Measurements from ENCODE around the gene MYO5A.
"Not testable (repeated sequence)": the region's sequence is repeated elsewhere in the genome, so short reads cannot be mapped to it uniquely, and the experiment has no call there.

The MYO5A gene

GRCh38 chr15:52324109-52324508, 204.6 kb downstream of the MYO5A start:
- no peak for DNase-seq

DNA sequence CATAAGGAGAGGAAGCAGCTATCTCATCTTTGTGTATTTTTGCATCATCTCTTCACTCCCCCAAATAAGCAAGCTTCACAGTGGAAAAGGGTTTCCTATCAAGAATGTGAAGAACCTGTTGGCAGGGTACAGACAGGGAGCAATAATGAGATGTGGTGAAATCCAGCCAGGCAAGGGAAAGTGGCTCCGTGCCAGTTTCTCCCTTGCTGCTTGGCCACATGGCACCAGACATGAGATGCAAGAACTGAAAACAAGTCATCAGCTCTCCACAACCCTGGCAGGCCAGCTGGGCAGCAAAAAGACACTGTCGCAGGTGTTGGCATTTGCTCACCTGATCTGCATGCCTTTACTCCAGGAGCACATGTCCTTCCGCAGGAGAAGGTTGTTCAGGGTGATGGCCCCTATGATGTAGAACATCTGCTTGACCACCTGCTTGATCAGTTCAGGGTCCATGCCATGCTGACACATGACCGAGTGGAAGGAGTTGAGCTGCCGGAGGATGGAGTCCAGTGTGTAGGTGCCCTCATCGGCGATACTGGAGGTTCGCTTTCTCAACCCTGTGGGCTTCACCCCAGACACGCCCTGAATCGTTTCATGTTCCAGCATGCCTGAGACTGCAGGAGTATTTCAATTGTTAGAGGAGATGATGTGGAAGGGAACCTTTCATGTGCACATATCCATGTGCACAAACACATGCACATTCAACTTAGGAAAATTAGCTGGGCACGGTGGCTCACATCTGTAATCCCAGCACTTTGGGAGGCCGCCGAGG, 209.8 kb downstream of the MYO5A start:
- DNase-seq, result no peak

DNA sequence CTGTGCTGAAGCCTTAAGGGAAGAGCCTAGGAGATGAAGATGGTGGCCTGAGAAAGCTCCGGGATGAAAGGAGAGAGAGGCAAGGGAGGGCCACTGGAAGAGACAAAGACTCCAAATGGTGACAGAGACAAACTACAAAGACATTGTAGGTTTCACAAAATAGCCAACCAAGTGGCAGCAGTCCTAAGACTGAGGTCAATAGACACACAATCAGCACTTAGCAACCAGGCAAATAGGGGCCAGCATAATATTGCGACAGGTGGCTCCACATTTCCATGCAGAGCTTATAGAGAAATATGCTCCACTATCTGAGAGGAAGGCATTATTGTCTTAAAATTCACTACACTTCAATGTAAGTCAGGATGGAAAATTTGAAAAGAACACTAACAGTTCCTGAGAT, 211.0 kb downstream of the MYO5A start:
- no peak for DNase-seq

GRCh38 chr15:52317022-52317421, 211.7 kb downstream of the MYO5A start:
- DNase-seq, result no peak

DNA sequence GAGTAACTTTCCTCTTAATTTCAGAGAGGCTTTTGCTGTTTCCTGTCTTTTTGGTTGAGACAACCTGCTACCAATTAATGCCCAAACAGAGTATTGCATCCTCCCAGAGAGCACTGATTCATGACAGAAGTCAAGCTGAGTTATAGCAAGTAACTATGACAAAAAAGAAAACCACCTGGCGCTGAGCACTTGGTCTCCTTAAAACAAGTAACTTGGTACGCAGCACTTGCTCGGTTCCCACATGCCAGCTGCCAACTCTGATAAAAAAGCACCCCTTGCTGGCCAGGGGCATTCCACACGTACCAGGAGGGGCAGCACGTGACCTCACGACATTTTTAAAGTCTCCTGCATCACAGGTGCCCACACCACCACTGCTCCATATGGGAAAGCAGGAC, 219.5 kb downstream of the MYO5A start:
- no peak for DNase-seq

GRCh38 chr15:52308446-52309153, 220.1 kb downstream of the MYO5A start:
- peak; percentile 55 for DNase-seq

DNA sequence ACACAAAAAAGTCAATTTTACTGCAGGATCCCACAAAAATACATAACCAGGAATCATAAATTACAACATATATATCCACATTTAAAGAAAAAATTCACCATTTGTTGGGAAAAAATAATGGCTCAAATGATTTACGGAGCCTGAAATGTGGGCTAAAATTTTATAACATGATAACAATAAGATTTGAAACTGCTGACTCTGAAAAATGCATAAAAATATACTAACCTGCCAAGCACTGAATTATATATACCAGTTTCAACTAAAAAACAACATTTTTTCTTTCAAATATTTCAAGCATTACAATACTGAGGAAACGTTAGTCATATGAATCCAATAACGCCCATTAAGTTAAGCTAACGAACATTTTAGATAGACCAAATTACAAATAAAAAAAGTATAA, 220.8 kb downstream of the MYO5A start:
- no peak for DNase-seq

DNA sequence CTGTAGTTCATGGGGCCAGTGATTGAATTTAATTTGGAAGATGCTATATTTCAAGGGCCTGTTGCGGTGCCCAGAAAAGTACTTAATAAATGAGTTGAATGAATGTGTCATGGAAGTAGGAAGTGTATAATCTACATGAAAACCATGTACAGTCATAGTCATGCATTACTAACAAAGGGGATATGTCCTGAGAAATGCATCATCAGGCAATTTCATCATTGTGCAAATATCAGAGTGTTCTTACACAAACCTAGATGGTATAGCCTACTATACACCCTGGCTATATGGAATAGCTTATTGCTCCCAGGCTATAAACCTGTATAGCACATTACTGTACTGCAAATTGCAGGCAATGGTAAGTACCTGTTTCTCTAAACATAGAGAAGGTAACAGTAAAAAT, 222.4 kb downstream of the MYO5A start:
- peak; percentile 78 for DNase-seq

DNA sequence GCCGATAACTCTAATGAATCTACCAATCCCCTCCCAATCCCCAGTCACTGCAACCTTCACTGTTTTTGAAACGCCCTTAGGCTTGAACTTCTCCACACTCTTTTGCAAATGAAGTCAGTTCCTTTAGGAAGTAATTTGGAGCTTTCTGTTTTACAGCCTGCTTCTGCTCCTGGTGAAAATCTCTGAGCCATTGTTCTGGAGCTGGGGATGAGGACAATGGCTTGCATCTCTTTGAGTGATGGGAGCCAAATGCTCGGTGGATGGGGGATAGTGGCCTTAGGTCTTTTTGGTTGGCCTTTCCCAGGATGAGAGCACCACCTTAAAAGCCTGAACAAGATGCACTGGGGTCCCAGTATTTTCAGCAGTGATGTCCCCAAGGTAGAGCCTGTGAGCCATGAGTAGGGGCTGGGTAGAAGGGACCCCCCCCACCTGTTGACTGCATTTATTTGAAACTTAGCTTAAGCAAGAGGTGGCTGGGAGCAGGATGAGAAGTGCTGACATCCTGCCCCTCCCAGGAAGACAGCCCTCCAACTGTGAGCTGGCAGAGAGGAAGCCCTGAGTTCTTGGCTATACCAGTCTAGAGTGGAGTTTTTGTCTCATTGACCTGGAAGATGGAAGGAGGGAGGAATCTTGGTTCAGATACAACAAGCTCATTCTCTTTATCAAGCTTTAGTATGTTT, 225.4 kb downstream of the MYO5A start:
- no peak for DNase-seq

GRCh38 chr15:52301265-52301847, 227.3 kb downstream of the MYO5A start:
- no peak for DNase-seq

DNA sequence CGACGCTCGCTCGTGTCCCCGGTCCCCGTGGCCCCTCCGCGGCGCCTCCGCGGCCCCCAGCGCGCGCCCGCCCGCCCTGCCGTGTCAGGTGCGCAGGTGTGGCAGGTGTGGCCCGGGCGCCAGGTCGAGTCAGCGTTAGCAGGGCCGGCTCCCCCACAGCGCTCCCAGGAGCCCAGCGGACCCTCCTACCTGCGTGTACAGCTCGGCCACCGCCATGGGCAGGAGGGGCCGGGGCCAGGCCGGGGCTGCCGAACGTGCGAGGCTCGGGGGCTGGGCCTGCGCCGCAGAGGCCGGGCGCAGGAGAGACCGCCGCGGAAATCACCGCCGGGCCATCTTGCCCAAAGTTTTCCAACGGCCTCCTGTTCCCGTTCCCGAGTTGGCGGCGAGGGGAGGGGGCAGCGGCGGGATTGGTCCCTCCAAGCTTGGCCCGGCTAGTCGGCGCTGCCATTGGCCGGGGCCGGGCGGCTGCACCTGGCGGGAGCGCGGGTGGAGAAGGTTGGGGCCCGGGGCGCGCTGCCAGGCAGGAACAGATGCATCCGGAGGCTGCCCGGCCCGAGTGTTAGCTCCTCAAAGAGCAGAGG, 233.2 kb downstream of the MYO5A start, which contains the start of gene MYO5C:
Gene MYO5C (minus strand): TSS at position 384 of the 581 bp plus-strand sequence. CDS start 168 bp downstream, at position 216.
- DNase-seq, result no peak

DNA sequence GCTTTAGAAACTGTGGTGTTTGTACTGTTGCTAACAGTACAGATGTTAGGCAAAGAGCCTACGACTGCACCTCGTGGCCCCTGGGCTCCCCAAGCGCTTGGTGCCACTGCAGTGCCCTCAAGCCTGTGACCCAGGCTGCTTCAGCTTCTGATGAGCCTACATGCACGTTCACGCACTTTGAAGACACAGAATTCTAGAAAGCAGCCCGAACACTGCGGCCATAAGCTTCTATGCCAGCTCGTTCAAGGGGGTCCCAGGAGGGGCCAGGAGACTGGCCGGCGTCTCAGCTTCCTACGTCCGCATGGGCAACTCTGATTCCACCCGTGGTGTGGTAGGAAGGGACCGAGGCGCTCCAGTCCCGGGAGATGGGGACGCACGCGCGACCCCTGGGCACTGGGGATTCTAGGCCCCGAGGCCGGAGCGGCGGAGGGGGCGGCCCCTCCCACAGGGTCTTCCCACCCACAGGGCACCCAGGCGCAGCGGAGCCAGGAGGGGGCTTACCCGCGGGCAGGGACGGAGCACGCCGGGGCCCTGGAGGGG, 233.7 kb downstream of the MYO5A start:
- DNase-seq, result no peak

DNA sequence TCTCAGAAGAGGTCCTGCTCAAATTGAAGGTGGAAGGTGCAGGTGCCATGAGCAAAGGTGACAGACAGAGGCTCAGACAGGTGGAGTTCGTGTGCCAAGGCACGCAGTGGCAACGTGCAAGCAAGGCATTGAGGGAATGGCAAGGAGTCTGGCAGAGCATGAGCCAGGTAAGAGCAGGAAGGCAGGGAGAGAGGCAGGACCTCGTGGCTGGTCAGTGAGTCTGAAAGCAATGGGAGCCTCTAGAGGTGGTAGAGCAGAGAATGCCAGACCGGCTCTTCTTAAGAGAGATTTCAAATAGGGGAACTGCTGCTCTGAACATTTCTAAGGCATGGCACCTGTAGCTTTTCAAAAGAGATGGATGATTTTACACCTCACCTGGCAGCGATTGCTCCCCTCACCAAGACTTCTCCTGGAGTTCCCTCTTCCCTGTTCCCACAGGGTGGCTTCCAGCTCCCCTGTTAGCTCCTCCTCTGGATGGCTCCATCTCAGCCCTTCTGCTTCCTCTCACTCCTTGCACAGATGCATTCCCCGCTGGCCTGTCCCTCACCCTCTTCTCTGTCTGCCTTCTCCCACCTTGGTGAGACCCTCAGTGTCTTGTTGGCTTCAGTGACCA, 235.8 kb downstream of the MYO5A start:
- DNase-seq, result no peak

GRCh38 chr15:52291204-52291603, 237.5 kb downstream of the MYO5A start:
- DNase-seq, result no peak

GRCh38 chr15:52290800-52291199, 237.9 kb downstream of the MYO5A start:
- no peak for DNase-seq

GRCh38 chr15:52290329-52290728, 238.4 kb downstream of the MYO5A start:
- no peak for DNase-seq

GRCh38 chr15:52289629-52290081, 239.0 kb downstream of the MYO5A start:
- DNase-seq, result no peak

GRCh38 chr15:52288986-52289385, 239.7 kb downstream of the MYO5A start:
- no peak for DNase-seq

DNA sequence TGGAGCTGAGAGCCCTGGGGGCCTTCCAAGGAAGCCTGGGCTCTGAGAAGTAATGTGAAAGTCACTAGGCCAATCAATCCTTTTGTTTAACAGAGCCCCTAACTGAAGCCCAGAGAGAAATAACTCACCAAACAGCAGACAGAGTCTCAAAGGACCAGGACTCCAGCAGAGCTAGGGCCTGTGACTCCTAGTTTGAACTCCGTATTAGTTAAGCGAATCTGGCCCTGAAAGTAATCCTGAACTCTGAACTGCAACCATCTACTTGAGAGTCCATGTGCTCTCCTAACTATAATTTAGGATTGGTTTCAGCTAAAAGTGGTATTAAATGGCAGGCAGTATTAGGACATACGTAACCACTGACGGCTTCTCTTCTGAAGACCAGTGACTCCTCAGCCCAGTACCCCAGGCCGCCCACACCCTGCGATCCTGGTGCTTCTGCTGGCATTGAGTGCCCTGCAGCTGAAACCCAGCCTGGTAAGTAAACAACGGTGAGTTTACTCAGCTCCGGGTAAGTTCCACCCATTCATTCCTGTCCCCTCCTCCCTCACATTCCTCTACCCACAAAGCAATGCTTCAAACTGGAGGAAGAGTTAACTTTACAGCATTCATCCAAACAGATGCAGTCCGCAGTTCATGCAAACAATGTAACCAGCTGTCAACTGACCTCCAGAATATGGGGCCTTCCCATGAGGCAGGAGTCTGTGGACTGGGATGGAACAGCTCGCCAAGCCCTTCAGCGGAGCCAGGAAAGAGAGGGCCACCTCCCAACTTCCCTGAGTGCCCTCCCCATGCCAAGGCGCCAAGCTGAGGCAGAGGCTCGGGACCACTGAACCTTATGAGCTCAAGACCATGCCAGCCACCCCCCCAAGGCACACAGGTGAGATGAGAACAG, 240.4 kb downstream of the MYO5A start:
- no peak for DNase-seq

- DNase-seq, result no peak
These were observed 241.6 kb downstream of the MYO5A start for GRCh38 chr15:52287114-52287513.

- not testable (repeated sequence) for DNase-seq
These were observed 242.7 kb downstream of the MYO5A start for GRCh38 chr15:52285941-52286340.

Data from suppressor macrophage treated with lipopolysaccharide for 4 hours (primary cell).